HepG2 (cell line): Measurements from ENCODE around the gene MAB21L4. TPM values are rescaled to one million over a fixed set of nuclear protein-coding genes. Genes with fewer than 3 reads are reported as not detected.

ENCODE experiments used
- CSRNP1 ChIP-seq: sonication (generic); formaldehyde crosslinking; IDR thresholded peaks from 2 replicates; pipeline ENCODE4 v1.8.1; 2023; ENCODE audit warnings: mild to moderate bottlenecking, missing genetic modification reagents
- MTA3 ChIP-seq: sonication (generic); formaldehyde crosslinking; IDR thresholded peaks from 2 replicates; pipeline ENCODE4 v1.4.0; 2020; ENCODE audit warnings: missing genetic modification reagents
- RARA ChIP-seq: IDR thresholded peaks from 2 replicates; pipeline ENCODE4 v1.6.1; 2016; ENCODE audit warnings: missing genetic modification reagents, missing compliant biosample characterization
- STAG1 ChIP-seq: sonication (generic); formaldehyde crosslinking; IDR thresholded peaks from 2 replicates; pipeline ENCODE4 v1.4.0; 2020; ENCODE audit warnings: missing genetic modification reagents
- THAP11 ChIP-seq: IDR thresholded peaks from 2 replicates; pipeline ENCODE4 v1.6.1; 2016; ENCODE audit warnings: missing biosample characterization, missing genetic modification reagents
- ZBTB40 ChIP-seq, 2 experiments: fragments of 450-650 bp in 1 of 2; sonication (generic) in 1 of 2; formaldehyde crosslinking in 1 of 2; IDR thresholded peaks; 2 replicates each; pipeline versions ENCODE4 v1.6.1 to v1.8.0; 2016 to 2022; ENCODE audit warnings: antibody characterized with exemption in 1 of 2, mild to moderate bottlenecking in 1 of 2, missing genetic modification reagents in 1 of 2
- ZFY ChIP-seq: sonication (generic); formaldehyde crosslinking; IDR thresholded peaks from 2 replicates; pipeline ENCODE4 v1.4.0; 2020; ENCODE audit warnings: missing genetic modification reagents
- ZNF773 ChIP-seq: sonication (generic); formaldehyde crosslinking; IDR thresholded peaks from 2 replicates; pipeline ENCODE4 v1.4.0; 2020; ENCODE audit warnings: missing genetic modification reagents, borderline replicate concordance
- ZNF878 ChIP-seq: sonication (generic); formaldehyde crosslinking; IDR thresholded peaks from 2 replicates; pipeline ENCODE4 v1.8.1; 2023; ENCODE audit warnings: mild to moderate bottlenecking, missing genetic modification reagents, moderate library complexity
- polyA plus RNA-seq, 8 experiments: library from polyadenylated mRNA; depleted of rRNA in 3 of 8; stranded (reverse) in 7 of 8; unstranded in 1 of 8; fragments of >200 nt; fragmentation: Illumina TruSeq in 4 of 8; extraction: Trizol in 4 of 8; gene quantifications; 2 replicates each; pipeline versions ENCODE4 v1.2.1 to v1.2.3, GENCODE V29; 2011 to 2016; ENCODE audit warnings: low read depth in 4 of 8, missing spikeins in 1 of 8, mixed read lengths in 1 of 8; ENCODE audit not compliant: insufficient read depth in 1 of 8
- total RNA-seq, 5 experiments: library from RNA; depleted of rRNA; stranded (reverse); fragments of >200 nt; fragmentation: Illumina TruSeq; extraction: Trizol; gene quantifications; 2 replicates each; pipeline ENCODE4 v1.2.3, GENCODE V29; 2016; ENCODE audit warnings: low read depth in 1 of 5
- TF ChIP-seq, protein P1 (sequence below): sonication (generic); formaldehyde crosslinking; IDR thresholded peaks from 2 replicates; pipeline ENCODE4 v1.4.0; 2020; ENCODE audit warnings: mild to moderate bottlenecking, missing genetic modification reagents
- TF ChIP-seq, protein P2 (sequence below): IDR thresholded peaks from 2 replicates; pipeline ENCODE4 v1.6.1; 2016; ENCODE audit warnings: missing biosample characterization, missing genetic modification reagents, low read depth

The MAB21L4 gene
- total and polyA plus RNA-seq, 2 of the 13 experiments (the other 11 are each of a cell fraction or from before 2014, with no cell fraction given) = 3.0 to 14.0 TPM

- TF ChIP-seq CSRNP1 (peak; percentile 90), RARA (peak; percentile 95), ZNF773 (no peak; the same call in 1 of the 2 replicates), ZNF878 (CRISPR knock-in tag) (peak; percentile 99), ZFY (CRISPR knock-in tag) (peak; percentile 95), ZBTB40 (IDR thresholded peaks at IDR 0.05) (no peak), ZBTB40 (CRISPR knock-in tag; IDR thresholded peaks at IDR 0.05) (peak; percentile 97), THAP11 (CRISPR knock-in tag) (peak; percentile 87), MTA3 (CRISPR knock-in tag) (no peak), STAG1 (CRISPR knock-in tag) (peak; percentile 40; the same call in 1 of the 2 replicates)
- TF ChIP-seq, protein P1, sequence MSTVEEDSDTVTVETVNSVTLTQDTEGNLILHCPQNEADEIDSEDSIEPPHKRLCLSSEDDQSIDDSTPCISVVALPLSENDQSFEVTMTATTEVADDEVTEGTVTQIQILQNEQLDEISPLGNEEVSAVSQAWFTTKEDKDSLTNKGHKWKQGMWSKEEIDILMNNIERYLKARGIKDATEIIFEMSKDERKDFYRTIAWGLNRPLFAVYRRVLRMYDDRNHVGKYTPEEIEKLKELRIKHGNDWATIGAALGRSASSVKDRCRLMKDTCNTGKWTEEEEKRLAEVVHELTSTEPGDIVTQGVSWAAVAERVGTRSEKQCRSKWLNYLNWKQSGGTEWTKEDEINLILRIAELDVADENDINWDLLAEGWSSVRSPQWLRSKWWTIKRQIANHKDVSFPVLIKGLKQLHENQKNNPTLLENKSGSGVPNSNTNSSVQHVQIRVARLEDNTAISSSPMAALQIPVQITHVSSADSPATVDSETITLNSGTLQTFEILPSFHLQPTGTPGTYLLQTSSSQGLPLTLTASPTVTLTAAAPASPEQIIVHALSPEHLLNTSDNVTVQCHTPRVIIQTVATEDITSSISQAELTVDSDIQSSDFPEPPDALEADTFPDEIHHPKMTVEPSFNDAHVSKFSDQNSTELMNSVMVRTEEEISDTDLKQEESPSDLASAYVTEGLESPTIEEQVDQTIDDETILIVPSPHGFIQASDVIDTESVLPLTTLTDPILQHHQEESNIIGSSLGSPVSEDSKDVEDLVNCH = 0 out of 2 replicates have a peak, but pooled peaks have one; percentile 2
- TF ChIP-seq, protein P2, sequence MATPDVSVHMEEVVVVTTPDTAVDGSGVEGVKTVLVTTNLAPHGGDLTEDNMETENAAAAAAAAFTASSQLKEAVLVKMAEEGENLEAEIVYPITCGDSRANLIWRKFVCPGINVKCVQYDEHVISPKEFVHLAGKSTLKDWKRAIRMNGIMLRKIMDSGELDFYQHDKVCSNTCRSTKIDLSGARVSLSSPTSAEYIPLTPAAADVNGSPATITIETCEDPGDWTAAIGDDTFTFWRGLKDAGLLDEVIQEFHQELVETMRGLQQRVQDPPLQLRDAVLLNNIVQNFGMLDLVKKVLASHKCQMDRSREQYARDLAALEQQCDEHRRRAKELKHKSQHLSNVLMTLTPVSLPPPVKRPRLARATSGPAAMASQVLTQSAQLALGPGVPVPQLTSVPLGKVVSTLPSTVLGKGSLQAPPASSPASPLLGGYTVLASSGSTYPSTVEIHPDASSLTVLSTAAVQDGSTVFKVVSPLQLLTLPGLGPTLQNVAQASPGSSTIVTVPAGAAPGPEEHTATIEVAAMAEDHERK = no peak
Measured at GRCh38 chr2:240857039-240858008, 38.6 kb downstream of the MAB21L4 start (continued).
